Kasumi-1 (cell line): ENCODE measurements around the gene CENPB.
A peak's percentile ranks its signal among the peaks of the same experiment; 100 is the strongest.

Source experiments
- DNase-seq, 2 experiments: peaks; one replicate each; lab custom pipeline; 2025; lab: John Stamatoyannopoulos, UW

CENPB gene

GRCh38 chr20:3766422-3767109, 20.0 kb downstream of the CENPB start:
- DNase-seq: no peak

DNA sequence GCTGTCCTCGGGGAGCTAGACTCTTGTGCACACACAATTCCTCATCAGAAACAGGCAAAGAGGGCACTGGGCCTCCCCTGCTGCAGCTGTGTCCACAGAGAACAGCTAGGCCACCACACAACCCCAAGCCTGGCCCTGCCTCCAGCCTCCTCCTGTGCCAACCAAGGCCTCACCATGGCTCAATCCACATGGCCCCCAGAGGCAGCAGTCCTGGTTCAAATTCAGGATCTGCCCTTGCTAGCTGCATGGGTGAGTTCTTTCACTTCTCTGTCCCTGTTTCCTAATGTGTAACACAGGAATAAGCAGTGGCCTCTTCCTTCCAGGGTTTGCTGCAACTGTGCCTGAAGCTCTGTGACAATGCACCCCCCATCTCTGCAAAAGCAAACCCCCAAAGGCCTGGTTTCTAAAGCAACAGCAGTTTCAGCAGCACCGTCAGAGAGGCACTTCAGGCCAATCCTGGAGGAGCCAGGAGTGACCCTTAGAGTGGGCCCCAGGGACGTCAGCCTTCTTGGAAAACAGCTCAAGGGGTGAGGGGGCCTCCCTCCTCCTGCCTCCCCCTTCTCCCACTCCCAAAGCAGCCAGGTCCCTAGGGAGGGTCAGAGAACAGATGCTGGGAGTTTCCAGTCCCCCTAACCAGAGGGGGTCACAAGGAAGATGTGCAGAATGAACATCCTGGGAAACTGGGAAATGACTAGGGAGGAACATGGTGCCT, 21.2 kb downstream of the CENPB start:
- DNase-seq: no peak

DNA sequence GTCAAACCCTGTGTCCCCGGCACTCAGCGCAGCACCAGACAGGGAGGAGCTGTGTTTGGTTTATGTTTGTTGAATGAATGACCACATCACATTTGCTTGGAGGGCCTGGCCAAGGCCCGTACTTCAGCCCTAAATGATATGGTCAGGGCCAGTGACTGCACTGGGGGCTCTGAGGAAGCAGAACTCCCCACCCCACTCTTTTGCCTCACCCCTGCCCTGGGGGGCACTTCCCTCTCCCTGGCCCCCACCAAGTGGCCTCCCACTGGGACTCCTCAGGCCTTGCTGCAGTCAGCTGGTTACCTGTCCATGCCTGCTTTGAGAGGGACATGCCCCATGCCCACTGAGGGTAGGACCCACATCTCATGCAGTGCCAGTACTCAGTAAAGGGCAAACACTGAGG, 21.9 kb downstream of the CENPB start:
- DNase-seq: no peak

DNA sequence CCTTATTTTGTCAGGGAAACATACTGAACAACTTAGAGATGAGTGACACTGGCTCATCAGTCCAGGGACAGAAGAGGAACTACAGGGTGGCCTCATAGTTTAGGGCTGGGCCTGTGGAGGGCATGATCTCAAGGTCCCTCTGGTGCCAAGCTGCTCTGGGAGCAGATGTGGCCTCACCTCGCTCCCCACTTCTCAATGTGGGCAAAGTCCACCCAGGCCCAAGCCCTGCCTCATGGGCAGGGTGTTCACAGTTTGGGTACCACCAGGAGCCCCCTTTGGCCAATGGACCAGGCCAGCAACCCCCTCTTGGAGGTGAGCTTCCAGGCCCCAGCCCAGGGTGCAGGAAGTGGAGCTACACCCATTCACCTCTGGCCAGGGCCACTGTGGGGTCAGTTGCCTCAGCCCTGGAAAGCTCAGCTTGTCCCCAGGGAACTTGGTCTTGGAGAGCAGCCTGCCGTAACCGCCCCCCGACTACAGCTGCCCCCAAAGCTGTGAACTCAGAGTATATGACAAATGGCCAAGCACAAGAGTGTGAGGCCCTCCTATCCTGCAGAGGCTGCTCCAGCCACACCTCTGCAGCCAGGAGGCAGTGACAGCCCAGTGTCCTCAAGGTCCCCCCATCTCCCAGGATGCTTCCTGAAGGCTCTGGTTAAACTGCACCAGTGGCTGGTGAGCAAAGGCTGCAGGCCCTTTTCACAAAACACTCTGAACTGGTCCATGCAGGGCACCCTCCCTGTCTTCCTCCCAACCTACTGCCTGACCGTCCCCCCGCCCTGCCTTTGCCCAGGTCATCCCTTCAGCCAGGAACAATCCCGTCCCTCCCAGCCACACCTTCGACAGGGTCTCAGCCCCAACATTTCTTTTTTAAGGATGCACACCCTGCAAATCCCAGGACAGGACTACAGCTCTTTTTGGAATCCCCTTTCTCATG, 22.6 kb downstream of the CENPB start:
- peak in 1 of 2 experiments; percentile 17 for DNase-seq

- no peak for DNase-seq
Measured at GRCh38 chr20:3760655-3761348, 25.7 kb downstream of the CENPB start.

GRCh38 chr20:3759884-3760283, 26.7 kb downstream of the CENPB start:
- no peak for DNase-seq

DNA sequence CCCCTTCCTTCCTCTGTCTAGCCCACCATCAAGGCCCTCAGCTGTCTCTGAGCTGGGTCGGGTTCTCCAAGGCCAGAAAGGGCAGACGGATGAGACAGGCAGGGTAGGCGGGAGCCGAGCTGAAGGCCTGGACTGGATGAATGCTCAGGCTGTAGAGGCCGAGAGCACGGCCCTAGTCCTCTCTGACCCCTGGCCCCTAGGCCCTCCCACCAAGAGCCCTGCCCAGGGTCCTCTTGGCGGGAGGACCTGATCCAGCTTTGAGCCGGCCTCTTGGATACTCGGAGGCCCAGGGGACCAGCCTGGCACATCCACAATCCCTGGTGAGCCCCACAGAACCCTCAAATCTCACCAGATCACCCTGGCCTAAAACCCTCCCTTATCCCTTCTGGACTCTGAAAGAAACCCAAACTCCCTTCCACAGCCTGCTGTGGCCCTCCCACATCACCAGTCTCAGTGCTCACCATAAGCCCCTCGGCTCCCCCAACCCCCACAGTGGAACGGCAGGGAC, 27.2 kb downstream of the CENPB start:
- DNase-seq: no peak

GRCh38 chr20:3758566-3758965, 28.0 kb downstream of the CENPB start:
- no peak for DNase-seq

- no peak for DNase-seq
Measured at GRCh38 chr20:3757268-3757667, 29.3 kb downstream of the CENPB start.

- DNase-seq: no peak
Measured at GRCh38 chr20:3755814-3756480, 30.6 kb downstream of the CENPB start.

DNA sequence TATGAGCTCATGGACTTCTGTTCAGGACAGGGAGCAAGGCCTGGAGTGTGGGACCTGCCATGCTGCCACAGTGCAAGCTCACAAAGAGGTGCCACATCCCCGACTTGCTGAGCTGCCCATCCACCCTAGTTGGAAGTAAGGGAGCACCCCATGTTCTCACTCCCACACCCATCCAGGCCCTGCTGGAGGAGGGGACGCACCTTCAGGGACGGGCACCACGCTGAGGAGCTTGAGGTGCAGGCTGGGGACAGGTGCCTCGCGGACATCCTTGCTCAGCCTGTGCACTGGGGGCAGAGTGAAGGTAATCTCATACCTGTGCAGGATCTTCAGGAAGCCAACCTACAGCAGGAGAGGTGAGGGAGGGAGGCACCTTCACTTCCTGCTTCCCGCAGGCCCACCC, 31.3 kb downstream of the CENPB start:
- no peak for DNase-seq

DNA sequence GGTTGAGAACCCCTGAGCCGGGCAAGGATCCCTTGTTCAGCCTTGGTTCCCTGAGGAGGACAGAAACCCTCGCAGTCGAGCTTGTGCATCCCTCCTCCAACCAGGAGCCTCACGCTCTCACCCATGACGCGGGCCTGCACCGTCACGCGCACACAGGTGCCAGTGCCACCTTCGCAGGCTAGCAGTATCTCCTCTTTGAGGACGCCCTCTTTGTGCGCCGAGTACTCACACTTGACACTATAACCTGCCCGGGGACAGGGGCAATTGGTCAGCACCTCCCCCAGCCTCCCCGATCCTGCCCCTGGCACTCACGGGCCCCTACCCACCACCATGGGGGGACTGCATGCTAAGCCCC, 32.3 kb downstream of the CENPB start:
- no peak for DNase-seq

DNA sequence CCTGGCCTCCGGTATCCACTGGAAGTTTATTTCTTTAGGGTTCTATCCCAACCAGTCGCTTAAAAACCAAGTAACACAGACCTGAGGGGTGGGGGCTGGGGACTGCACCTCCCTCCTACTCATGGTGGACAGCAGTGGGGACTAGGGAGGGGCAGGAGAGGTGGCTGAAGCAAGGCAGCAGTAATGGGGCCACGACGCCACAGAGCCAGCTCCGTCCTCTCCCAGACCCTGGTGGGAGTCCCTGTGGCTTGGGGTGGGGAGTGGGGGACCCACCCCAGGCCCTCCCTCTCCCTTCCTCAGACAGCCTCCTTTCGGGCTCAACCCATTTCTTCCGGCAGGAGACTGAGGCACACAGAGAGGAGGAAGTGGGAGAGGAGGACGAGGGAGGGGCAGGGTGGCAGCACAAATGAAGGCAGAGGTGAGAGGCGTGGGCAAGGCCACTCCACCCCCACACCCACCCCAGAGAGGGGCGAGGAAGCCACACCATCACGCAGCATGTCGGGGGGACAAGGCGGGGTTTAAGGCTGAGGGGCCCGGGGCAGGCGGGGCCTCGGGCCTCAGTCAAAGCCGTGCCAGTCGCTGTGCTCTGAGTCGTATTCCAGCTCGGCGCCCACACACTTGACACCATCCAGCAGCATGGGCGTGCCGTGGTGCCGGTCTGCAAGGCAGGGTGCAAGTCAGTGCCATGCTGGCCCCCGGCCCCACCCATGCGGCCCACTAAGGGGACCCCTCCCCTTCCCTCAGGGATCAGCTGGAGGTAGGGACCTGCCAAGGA, 32.9 kb downstream of the CENPB start:
- DNase-seq: no peak

DNA sequence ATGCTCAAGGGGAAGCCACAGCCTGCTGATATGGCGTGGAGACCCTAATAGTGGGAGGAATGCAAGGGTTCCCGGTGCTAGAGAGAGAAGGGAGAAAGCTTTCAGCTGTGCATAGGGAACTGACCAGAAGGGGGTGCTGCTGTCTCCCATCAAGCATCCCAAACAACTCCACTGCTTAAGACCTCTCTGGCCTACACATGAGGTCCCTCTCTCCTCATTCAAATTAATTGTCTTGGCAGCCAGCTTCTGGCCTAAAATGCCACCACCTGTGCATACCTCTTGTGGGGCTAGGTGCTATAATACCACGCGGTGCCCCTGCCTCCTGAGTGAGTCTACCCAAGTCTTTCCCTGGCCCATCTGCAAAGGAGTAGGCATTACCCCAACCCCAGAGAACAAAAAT, 33.4 kb downstream of the CENPB start:
- peak; percentile 71 to 90 for DNase-seq

- DNase-seq: no peak
Measured at GRCh38 chr20:3752386-3752759, 34.2 kb downstream of the CENPB start.

- no peak for DNase-seq
Measured at GRCh38 chr20:3751675-3752385, 34.7 kb downstream of the CENPB start.

GRCh38 chr20:3751305-3751674, 35.2 kb downstream of the CENPB start:
- no peak for DNase-seq

- DNase-seq: no peak
Measured at GRCh38 chr20:3749689-3750531, 36.6 kb downstream of the CENPB start.

DNA sequence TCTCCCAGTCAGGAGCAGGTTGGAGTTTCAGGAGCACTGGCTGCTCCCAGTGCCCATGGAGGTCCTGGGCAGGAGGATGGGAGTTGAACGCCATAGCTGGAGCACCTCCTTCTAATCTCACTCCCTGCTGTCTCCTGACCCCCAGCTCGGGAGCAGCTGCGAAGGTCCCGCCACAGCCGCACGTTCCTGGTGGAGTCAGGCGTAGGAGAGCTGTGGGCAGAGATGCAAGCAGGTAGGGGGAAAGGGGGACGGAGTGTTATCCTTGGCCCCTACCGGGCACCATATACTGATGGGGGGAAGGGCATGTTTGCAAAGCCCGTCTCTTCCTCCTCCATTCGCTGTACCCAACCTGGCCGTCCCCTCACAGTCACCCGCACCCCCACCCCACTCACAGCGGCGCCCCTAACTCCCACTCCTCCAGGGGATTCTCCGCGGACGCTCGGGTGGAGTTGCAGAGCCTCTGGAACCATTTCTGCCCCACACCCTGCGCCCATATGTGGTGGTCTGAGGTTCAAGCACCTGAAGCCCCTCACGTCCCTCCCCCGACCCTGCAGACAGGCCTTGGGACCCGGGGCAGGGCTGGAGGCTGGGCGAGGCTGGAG, 37.4 kb downstream of the CENPB start:
- no peak for DNase-seq
